Measurements from ENCODE around the gene FZD1. TPM values are rescaled to one million over a fixed set of nuclear protein-coding genes. Genes with fewer than 3 reads are reported as not detected.

FZD1 gene
- total and polyA plus RNA-seq, 2 of the 4 experiments (the other 2 are of a cell fraction): 3.6 to 6.8 TPM

DNA sequence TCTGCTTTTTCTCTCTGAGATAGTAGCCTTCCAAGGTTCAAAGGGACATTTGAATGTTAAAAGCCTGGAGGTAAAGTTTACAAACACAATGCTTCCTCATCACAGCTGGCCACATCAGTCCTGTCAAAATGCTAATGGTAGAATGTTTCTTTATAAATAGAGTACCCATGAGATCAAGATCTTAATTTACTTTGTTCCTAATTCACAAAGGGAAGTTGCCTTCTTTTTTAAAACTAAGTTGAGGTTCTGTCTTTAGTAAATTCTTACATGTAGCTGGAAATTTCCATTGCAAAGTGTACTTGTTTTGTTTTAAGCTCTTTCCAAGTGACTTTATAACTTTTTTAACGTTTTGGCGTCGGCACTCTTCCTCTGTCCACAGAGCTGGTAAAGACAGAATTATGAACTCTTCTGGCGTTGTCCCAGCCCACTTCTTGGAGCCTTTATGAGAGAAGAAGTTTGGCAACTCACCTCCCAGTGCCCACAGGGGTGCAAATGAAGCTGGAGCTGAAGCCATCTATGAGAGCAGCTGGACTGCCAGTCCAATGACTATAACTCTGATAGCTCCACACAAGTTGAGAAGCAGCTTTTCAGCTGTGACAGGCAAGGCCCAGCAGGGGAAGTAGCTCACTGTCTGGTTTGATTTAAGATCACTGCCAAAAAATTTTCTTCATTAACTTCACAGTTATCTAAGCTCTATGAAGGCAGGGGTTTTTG, 23.3 kb downstream of the FZD1 start:
- Histone ChIP-seq H3K9me1 (ENCODE audit: insufficient read depth, low read length) (no peaks in the 10 kb centered on the region), H4K20me1 (ENCODE audit: insufficient read depth, low read length) (no peaks in the 10 kb centered on the region), H3K9ac (ENCODE audit: low read depth, low read length) (no peak overlapping the region), H3K56ac (ENCODE audit: extremely low read depth, insufficient read depth, low read length) (no peak overlapping the region), H3K23ac (ENCODE audit: low read depth, low read length) (no peak overlapping the region), H2AK5ac (ENCODE audit: low read depth, low read length) (no peak overlapping the region), H4K91ac (ENCODE audit: insufficient read depth, low read depth, low read length) (no peak overlapping the region), H3K4me1 (ENCODE audit: control insufficient read depth, insufficient read depth, low read length) (peaks cover 2% of the 10 kb centered on the region), H3K4me3 (ENCODE audit: insufficient read depth, low read depth, low read length) (no peak overlapping the region), H3K27ac (ENCODE audit: insufficient read depth, low read length) (no peak overlapping the region), H3K14ac (replicated peaks; ENCODE audit: low read depth, low read length) (no peak overlapping the region), H3K4ac (ENCODE audit: low read depth, low read length) (no peak overlapping the region), H2BK20ac (ENCODE audit: low read depth, low read length) (no peak overlapping the region), H2BK5ac (ENCODE audit: low read depth, low read length, poor library complexity, severe bottlenecking) (no peak overlapping the region), H3K27me3 (ENCODE audit: control insufficient read depth, insufficient read depth, low read length) (no peaks in the 10 kb centered on the region; the same call in 1 of the 2 replicates), H3K18ac (ENCODE audit: low read depth, low read length) (no peak overlapping the region), H2AFZ (replicated peaks; ENCODE audit: low read length, poor library complexity) (peak overlapping the region; percentile 36), H3K79me1 (ENCODE audit: low read depth in 1 of 2, low read length in 2 of 2) (no peaks in the 10 kb centered on the region), H4K8ac (ENCODE audit: low read depth in 2 of 2, low read length in 2 of 2) (no peak overlapping the region), H3K36me3 (ENCODE audit: control insufficient read depth, insufficient read depth, low read length) (no peaks in the 10 kb centered on the region), H3K9me3 (ENCODE audit: control insufficient read depth, insufficient read depth, low read length) (no peaks in the 10 kb centered on the region), H2AK9ac (replicated peaks; ENCODE audit: low read depth, low read length, poor library complexity) (no peak overlapping the region), H2BK120ac (ENCODE audit: low read depth, low read length) (no peak overlapping the region), H4K5ac (ENCODE audit: low read depth, low read length) (no peak overlapping the region), H2BK15ac (ENCODE audit: low read depth, low read length) (no peak overlapping the region), H3K4me2 (ENCODE audit: low read depth, low read length) (no peak overlapping the region)
- peak; percentile 4 for DNase-seq
- peak; percentile 27; the same call in 1 of the 2 replicates for ATAC-seq (ENCODE audit: low read depth)
- 0% methylated on average over 1 of the region's 4 CpGs; no CpG with 5 or more reads in 1 of the 2 experiments for WGBS, 2 experiments (ENCODE audit: extremely low coverage in 2 of 2, insufficient read length in 1 of 2)
- intact Hi-C loops (cut with micrococcal nuclease) (no loop called here), dilution Hi-C loops (cut with HindIII; ENCODE audit: low sequenced_read_pairs, unreplicated experiment) (no loop called here), in situ Hi-C loops (cut with MboI; ENCODE audit: low sequenced_read_pairs) (no loop called here)
- ChIA-PET POLR2A (ENCODE audit: unreplicated experiment) (interaction anchor here (0.6 kb wide), 1 partner anchor 24 kb away, joined by 3 read pairs; no protein-coding TSS in a partner anchor), CTCF (interaction anchor here (0.5 to 1.3 kb wide), 5 partner anchors 10 to 38 kb away, joined by 3 to 6 read pairs (median 3); no protein-coding TSS in a partner anchor)
- no TSS peak for BruUV-seq (replicated peaks)
- TF ChIP-seq ELK1 (IDR thresholded peaks at IDR 0.05; ENCODE audit: borderline replicate concordance, low read depth, low read length) (no peak), RCOR1 (IDR thresholded peaks at IDR 0.05; ENCODE audit: insufficient replicate concordance, low read length) (no peak), SMC3 (IDR thresholded peaks at IDR 0.05; ENCODE audit: low read depth, low read length) (no peak), MXI1 (IDR thresholded peaks at IDR 0.05; ENCODE audit: borderline replicate concordance, low read depth, low read length) (no peak), CEBPB (IDR thresholded peaks at IDR 0.05; ENCODE audit: low read depth, low read length) (no peak), MAFK (IDR thresholded peaks at IDR 0.05; ENCODE audit: low read depth, low read length) (no peak), CHD1 (IDR thresholded peaks at IDR 0.05; ENCODE audit: low read depth, low read length) (no peak), FOS (IDR thresholded peaks at IDR 0.05; ENCODE audit: low read depth, low read length) (no peak), NFE2L2 (IDR thresholded peaks at IDR 0.05; ENCODE audit: low read depth, low read length) (no peak)
